Epithelial cell of esophagus (primary cell): ENCODE results near the gene DHX34.
A peak's percentile ranks its signal among the peaks of the same experiment; 100 is the strongest.

ENCODE experiments used
- DNase-seq: peaks from one replicate; pipeline ENCODE4 v3.0.0; 2010; ENCODE audit warnings: low read depth
- H3K4me3 ChIP-seq: 2 replicates; pipeline ENCODE4 v1.5.1; 2011; ENCODE audit warnings: mild to moderate bottlenecking, low read length, control low read depth
- TF ChIP-seq, protein P1 (sequence below): IDR thresholded peaks from 2 replicates; pipeline ENCODE4 v1.5.1; 2011; ENCODE audit warnings: low read depth, mild to moderate bottlenecking, low read length, control low read depth, inconsistent platforms; ENCODE audit not compliant: insufficient read depth; ENCODE audit errors: missing control alignments

The DHX34 gene

GRCh38 chr19:47421244-47421786, 72.2 kb downstream of the DHX34 start:
- no peak overlapping the region for H3K4me3 ChIP-seq
- no peak for DNase-seq
- TF ChIP-seq, protein P1, sequence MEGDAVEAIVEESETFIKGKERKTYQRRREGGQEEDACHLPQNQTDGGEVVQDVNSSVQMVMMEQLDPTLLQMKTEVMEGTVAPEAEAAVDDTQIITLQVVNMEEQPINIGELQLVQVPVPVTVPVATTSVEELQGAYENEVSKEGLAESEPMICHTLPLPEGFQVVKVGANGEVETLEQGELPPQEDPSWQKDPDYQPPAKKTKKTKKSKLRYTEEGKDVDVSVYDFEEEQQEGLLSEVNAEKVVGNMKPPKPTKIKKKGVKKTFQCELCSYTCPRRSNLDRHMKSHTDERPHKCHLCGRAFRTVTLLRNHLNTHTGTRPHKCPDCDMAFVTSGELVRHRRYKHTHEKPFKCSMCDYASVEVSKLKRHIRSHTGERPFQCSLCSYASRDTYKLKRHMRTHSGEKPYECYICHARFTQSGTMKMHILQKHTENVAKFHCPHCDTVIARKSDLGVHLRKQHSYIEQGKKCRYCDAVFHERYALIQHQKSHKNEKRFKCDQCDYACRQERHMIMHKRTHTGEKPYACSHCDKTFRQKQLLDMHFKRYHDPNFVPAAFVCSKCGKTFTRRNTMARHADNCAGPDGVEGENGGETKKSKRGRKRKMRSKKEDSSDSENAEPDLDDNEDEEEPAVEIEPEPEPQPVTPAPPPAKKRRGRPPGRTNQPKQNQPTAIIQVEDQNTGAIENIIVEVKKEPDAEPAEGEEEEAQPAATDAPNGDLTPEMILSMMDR = no peak

- no peak for DNase-seq
- TF ChIP-seq, protein P1 = no peak
- no peak overlapping the region for H3K4me3 ChIP-seq
These were observed 72.8 kb downstream of the DHX34 start for GRCh38 chr19:47421844-47422395.

DNA sequence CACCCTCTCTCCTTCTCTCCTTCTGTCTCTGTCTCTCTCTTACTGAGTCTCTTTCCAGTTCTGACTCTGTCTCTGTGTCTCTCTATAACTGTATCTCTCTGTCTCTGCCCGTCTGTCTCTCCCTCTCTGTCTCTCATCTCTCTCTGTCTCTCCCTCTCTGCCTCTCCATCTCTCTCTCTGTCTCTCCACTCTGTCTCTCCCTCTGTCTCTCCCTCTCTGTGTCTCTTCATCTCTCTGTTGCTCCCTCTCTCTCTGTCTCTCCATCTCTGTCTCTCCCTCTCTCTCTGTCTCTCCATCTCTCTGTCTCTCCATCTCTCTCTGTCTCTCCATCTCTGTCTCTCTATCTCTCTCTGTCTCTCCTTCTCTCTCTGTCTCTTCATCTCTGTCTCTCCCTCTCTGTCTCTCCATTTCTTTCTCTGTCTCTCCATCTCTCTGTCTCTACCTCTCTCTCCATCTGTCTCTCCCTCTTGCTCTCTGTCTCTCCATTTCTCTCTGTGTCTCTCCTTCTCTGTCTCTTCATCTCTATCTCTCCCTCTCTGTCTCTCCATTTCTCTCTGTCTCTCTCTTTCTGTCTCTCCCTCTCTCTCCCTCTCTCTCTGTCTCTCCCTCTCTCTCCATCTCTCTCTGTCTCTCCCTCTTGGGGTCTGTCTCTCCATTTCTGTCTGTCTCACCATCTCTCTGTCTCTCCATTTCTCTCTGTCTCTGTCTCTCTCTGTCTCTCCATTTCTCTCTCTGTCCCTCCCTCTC, 73.5 kb downstream of the DHX34 start:
- DNase-seq = no peak
- H3K4me3 ChIP-seq = no peak overlapping the region
- TF ChIP-seq, protein P1 = no peak

DNA sequence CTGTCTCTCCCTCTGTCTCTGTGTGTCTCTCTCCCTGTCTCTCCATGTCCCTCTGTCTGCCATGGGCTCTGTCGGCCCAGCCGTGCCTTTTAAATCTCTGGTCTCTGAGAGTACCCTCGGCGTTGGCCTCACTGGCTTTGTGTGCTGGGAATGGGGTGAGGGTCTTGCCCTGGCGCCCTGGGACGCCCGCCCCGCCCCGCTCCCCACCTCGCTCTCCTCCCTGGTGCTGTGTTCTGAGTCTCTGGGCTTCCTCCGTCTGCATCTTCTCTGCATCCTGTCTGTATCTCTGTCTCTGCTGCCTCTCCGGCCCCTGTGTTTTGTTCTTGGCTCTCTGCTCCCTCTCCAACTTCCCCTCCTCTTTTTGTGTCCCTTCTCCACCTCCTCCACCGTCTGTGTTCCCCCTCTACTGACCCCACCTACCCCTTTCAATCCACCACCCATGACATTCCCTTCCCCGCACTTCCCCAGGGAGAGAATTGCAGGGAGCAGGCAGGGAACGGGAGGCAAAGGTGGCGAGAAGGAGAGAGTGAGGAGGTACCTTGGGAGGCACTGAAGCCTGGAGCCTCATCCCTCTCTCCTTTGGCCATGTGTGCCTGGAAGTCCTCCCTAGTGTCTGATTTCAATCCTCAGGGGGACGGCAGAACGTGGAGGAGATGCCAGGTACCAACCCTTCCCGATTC, 74.2 kb downstream of the DHX34 start:
- H3K4me3 ChIP-seq = no peak overlapping the region
- TF ChIP-seq, protein P1 = no peak
- no peak for DNase-seq

DNA sequence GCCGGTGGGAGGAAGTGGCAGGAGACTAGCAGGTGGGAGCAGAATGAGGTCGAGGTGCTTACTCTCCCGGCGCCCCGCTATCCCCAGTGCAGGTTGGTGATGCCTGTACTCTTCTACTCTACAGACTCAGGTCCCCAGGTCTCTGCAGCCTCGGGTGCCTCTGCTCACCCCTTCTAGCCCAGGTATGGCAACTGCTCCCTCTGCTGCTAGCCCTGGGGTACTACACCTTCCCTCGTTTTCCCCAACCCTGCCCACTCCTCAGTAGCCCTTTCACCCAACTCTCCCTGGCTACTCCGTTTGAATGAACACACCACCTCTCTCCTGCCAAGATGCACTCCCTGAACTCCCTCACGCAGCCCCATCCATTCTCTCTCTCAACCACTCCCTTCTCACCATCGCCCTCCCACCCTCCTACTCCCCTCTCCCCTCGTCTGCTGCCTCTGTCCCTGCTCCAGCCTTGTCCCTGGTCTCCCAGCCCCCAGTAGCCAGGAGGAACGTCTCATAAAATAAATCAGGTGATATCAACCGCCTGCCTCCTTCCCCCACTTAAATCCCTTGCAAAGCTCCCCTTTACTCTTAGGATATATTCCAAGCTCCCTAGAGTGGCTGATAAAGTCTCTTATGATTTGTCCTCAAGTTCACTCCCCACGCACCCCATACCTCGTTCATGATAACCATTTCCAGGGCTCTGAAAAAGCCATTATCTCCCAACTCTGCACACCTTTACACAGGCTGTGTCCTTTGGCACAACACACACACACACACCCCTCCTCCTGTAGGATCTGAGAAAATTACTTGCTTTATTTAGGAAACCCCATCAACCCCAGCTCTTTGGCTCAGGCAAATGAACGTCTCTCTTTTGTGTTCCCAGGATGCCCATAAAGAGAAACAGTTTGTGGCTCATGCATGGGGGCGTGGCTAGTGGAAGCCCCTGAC, 78.4 kb downstream of the DHX34 start:
- TF ChIP-seq, protein P1 = peak; percentile 94
- H3K4me3 ChIP-seq = no peak overlapping the region
- DNase-seq = peak; percentile 66

DNA sequence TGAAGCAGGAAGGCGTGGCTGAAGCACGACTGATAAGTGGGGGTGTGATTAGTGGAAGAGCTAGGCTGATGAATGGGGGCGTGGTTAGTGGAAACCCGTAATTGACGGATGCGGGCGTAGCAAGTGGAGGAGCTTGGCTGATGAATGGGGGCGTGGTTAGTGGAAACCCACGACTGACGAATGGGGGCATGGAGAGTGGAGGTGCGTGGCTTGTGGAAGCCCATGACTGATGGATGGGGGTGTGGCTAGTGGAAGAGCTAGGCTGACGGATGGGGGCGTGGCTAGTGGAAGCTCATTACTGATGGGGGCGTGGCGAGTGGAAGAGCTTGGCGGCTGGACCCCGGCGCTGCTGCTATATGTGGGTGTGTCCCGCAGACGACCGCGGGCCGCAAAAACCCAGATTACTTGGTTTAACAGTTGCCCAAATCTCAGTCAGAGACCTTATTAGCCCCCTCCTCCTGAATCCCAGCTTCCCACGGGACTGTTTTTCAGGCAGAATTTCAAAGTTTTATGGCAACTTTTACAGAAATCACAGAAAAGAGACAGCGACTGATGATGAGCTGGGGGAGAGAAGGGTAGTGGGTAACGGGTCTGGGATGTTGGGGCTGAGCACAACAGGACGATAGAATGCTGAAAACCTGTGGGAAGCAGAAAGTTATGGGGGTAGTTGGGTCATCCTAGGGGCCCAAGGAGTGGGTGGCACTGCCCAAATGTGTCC, 79.2 kb downstream of the DHX34 start:
- TF ChIP-seq, protein P1 = no peak
- DNase-seq = peak; percentile 100
- no peak overlapping the region for H3K4me3 ChIP-seq
